HG02943 (cell line): ENCODE measurements around the gene TMEM139.
A peak's percentile ranks its signal among the peaks of the same experiment; 100 is the strongest.
"Not testable (repeated sequence)": the region's sequence is repeated elsewhere in the genome, so short reads cannot be mapped to it uniquely, and the experiment has no call there.

Experiments
- ATAC-seq: cut with Tn5 transposase; IDR thresholded peaks from one replicate; pipeline ENCODE4 v1.9.1; 2021; ENCODE audit warnings: mild to moderate bottlenecking, low read depth, moderate library complexity; ENCODE audit not compliant: unreplicated experiment

Gene TMEM139

DNA sequence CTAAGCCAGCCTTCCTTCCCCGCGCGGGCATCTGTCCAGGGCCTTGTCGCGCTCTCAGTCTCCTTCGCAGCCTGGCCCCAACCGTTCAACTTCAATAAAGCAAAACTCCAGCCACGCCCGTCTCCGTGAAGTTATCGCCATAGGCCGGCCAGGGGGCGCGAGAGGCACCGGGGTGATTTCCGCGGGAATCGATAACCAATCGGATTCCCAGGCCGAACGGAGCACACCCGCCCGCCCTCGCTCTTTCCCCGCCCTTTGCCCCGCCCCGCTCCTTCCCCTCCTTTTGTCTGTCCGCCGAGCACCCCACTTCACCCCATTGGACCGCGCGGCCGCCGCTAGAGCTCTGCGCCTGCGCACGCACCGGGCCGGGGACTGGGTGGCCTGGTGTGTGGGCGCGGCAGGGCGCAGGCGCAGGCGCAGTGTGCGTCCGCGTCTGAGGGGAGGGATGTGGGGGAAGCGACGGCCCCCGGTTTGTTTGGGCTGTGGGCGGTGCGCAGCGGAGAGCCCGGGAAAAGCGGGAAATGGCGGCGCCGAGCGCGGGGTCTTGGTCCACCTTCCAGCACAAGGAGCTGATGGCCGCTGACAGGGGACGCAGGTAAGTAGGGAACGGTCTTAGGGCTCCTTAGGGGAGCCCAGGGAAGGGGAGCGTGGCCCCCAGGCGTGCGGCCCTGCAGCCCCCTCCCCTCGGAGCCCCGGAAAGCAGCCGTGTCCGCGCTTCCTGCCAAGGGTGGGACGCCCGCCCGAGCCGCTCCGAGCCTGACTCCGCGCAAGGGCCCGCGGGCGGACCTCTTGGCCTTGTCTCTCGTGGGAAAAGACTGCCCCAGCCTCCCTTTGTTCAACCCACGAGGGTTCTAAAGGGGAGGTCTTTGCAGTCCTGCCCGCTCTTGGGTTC lies 3.4 kb downstream of the TMEM139 start, which contains the start of gene CASP2:
TSS of gene CASP2 (plus strand) at position 417 of the 892 bp plus-strand sequence. CDS start at position 522, 105 bp downstream.
- peak; percentile 87 for ATAC-seq

DNA sequence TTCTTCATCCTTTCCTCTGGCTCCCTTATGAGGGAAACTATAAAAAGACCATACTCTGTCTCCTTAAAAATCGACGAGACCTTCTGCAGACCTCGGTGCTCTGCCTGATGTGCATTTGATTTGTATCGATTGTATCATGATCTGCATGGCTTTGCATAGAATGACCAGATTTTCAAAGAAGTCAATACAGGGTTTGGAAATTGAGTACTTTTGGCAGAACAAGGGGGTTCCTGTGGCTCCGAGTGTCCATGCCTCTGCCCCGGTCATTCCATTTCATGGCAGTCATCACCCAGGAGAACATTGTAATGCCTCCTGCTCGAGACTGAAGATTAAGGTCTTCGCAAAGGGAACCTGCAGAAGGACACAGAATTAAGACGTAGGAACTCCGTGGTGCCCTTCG lies 4.1 kb downstream of the TMEM139 start:
- ATAC-seq = no peak

DNA sequence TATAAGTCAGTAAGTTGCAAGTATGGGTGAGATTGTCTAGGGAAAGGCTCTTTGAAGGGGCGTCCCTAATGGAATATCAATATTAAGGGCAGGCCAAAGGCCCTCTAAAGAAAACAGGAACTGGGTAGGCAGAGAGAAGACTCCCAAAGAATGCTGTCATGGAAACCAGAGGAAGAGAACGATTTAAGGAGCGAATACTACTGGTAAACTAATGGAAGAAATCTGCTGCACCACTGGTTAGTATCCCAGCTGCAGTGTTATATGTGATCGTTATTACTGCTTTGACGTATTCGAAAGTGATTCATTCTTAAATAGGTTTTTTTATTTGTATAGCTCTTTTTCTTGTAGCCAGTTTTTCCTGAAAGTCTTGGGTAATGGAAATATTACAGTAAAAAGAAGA lies 4.7 kb downstream of the TMEM139 start:
- no peak for ATAC-seq

DNA sequence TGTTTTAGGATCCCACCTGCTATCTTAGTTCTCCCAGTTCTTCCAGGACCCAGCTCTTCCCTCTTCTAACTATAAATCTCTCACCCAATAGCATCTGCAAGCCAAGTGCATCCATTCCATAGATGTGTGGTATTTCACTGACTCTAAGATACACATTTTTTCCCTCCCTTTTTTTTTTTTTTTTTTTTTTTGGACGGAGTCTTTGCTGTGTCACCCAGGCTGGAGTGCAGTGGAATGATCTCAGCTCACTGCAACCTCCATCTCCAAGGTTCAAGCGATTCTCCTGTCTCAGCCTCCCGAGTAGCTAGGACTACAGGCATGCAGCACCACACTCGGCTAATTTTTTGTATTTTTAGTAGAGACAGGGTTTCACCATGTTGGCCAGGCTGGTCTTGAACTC lies 5.1 kb downstream of the TMEM139 start:
- not testable (repeated sequence) for ATAC-seq

DNA sequence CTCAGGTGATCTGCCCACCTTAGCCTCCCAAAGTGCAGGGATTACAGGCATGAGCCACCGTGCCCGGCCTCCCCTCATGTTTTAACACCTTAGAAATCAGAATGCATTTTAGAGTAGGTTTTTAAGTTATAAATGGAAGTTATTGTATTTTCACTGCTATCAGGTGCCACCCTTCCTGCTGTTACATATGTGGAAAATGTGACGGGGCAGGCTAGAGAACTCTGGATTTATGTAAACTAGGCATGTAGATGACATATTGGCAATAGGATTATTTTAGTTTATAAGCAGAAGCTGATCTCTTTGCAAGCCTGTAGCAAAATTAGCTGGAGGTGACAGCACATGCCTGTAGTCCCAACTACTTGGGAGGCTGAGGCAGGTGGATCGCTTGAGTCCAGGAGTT lies 5.5 kb downstream of the TMEM139 start:
- no peak for ATAC-seq

DNA sequence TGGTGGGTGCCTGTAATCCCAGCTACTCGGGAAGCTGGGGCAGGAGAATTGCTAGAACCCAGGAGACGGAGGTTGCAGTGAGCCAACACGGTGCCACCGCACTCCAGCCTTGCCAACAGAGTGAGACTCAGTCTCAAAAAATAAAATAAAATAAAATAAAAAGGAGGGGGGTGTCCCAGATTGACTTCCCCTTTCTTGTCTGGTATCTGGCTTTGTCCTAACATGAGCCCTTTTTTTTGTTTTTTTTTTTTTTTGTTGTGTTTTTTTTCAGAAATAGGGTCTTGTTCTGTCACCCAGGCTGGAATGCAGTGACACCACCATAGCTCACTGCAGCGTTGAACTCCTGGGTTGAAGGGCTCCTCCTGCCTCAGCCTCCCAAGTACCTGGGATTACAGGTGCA lies 8.1 kb downstream of the TMEM139 start:
- ATAC-seq = no peak

DNA sequence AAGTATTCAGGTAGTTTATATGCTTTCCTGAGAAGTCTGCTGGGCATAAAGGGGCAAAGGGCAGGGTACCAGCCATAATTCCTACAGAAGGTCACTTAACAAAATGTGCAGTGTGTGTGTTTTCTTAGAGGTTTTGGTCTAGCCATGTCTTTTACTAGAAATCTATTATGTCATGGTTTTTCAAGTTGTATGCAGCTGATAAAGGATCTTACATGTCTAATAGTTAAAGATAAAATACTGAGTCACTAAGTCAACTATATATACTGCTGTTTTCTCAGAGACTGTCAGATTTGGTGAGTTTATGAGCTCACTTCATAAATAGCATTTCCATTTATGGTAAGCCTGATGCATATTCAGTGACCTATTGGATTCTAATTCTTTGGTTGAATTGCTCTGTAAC lies 11.1 kb downstream of the TMEM139 start:
- no peak for ATAC-seq

DNA sequence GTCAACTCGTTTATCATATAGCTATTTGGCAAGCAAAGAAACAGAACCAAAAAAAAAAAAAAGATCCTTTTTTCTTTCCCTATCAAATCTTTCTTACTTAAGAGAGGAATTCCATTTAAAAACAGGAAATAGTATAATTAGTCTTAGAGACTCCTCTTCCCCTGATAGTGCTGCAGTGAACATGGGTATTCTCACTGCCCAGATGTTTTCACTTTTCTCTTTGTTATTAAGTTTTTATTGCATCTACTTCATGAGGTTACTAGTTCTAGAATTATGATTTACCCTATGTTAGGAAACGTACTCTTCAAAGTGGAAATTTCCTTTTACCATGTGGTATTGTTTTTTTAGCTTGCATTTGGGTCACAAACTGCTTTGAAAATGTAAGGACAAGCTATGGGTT lies 11.9 kb downstream of the TMEM139 start:
- ATAC-seq = no peak

DNA sequence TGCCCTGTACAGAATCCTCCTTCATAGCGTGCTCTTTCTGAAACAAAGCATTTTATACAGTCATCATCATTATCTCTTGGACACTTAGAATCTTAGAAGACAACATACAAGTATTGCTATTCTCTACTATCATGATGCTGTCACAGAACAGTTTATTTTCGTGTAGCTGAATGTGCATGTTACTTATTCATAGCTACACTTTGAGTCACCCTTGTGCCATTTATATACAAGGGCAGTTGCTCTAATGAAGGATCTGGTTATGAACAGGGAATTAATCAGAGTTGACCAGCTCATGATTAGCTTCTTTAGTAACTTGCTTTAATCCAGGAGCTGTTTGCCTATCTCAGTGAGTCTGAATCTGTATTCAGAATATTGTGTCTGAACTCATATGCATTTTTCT lies 14.6 kb downstream of the TMEM139 start:
- no peak for ATAC-seq

DNA sequence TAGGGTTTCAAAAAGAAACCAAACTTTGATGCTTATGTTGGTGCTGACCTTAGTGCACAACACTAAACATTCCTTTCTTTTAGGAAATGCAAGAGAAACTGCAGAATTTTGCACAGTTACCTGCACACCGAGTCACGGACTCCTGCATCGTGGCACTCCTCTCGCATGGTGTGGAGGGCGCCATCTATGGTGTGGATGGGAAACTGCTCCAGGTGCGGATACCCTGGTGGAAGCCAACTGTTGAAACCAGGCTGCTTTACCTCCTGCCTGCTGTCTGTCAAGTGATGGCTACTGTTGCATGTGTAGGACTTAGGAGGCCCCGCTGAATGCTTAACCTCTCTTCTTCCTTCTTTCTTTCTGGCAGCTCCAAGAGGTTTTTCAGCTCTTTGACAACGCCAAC lies 15.1 kb downstream of the TMEM139 start:
- ATAC-seq = no peak

DNA sequence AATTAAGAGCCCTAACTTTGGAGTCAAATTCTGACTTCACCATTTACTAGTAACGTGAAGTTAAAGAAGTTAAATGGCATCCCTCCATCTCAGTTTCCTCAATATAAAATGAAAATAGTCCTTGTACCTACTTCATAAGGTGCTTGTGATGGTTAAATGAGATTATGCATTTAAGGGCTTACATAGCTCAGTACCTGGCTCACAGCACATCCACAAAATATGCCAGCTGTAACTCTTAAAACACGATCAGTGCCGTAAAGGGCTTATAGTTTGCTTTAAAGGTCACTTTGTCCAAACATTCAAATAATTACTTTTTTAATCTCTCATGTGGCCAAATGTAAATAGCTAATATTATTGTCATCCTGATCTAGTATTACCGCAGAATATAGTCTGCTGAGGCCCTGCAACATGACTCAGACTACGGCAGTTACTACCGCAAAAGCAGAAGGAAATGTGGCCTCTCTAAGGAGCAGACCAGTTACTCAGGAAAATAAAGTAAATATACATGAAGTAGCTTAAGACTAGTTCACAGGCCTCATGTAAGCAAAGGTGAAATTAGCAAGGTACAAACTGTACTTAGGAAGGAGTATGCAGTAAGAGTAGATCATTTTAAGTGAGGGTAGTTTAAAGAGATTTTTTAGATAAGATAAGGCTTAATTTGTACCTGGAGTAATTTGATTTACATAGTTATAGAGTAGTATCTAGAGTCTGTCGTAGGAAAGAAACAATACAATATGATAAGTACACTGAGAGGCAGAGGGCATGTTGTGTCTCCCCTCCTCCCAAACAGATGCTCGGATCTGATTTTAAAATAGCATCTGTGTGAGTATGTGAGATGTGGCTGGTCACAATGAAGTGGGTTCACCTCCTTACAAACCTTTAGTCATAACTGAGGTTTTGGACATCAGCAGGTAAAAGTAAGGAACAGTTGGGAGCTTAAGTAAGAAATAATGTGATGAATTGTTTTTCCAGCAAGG lies 16.5 kb downstream of the TMEM139 start:
- ATAC-seq = no peak

DNA sequence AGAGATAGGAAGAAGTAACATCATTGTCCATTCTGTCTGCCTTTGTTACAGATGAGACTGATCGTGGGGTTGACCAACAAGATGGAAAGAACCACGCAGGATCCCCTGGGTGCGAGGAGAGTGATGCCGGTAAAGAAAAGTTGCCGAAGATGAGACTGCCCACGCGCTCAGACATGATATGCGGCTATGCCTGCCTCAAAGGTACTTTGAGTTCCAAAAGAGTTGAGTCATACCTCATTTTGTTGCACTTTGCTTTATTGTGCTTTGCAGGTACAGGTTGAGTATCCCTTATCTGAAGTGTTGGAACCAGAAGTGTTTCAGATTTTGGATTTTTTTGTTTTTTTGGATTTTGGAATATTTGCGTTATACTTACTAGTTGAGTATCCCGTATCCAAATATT lies 19.0 kb downstream of the TMEM139 start:
- no peak for ATAC-seq

DNA sequence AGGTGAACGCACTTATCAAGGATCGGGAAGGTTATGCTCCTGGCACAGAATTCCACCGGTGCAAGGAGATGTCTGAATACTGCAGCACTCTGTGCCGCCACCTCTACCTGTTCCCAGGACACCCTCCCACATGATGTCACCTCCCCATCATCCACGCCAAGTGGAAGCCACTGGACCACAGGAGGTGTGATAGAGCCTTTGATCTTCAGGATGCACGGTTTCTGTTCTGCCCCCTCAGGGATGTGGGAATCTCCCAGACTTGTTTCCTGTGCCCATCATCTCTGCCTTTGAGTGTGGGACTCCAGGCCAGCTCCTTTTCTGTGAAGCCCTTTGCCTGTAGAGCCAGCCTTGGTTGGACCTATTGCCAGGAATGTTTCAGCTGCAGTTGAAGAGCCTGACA lies 20.2 kb downstream of the TMEM139 start:
- ATAC-seq = no peak

DNA sequence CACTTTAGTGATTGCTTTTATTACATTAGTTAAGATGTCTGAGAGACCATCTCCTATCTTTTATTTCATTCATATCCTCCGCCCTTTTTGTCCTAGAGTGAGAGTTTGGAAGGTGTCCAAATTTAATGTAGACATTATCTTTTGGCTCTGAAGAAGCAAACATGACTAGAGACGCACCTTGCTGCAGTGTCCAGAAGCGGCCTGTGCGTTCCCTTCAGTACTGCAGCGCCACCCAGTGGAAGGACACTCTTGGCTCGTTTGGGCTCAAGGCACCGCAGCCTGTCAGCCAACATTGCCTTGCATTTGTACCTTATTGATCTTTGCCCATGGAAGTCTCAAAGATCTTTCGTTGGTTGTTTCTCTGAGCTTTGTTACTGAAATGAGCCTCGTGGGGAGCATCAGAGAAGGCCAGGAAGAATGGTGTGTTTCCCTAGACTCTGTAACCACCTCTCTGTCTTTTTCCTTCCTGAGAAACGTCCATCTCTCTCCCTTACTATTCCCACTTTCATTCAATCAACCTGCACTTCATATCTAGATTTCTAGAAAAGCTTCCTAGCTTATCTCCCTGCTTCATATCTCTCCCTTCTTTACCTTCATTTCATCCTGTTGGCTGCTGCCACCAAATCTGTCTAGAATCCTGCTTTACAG lies 20.8 kb downstream of the TMEM139 start:
- no peak for ATAC-seq

DNA sequence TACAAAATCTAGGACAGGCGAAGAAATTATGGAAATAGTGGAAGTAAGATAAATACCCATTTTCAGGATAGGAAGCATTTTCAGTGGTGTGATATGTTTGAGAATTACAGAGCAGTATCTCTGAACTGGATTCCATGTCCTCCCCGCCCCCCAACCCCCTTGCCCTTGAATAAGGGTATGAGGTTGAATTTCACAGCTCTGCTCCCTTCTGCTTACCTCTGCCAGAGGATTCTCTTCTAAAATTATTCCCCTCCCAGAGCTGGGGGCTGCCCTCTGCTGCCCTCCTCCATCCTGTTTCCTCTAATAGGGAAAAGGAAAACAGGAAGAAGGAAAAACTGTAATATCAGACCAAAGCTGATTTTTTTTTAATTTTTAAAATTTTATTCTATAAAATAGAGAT lies 23.9 kb downstream of the TMEM139 start:
- no peak for ATAC-seq

DNA sequence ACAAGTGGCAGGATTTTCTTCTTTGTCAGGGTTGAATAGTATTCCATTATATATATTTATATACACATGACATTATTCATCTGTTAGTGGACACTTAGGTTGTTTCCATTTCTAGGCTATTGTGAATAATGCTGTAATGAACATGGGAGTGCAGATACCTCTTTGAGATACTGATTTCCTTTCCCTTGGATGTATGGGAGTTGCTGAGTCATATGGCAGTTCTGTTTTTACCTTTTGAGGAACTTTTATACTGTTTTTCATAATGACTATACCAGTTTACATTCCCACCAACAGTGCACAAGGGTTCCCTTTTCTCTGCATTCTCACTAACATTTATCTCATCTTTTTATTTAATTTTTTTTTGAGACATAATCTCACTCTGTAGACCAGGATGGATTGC lies 29.4 kb downstream of the TMEM139 start:
- ATAC-seq = no peak

DNA sequence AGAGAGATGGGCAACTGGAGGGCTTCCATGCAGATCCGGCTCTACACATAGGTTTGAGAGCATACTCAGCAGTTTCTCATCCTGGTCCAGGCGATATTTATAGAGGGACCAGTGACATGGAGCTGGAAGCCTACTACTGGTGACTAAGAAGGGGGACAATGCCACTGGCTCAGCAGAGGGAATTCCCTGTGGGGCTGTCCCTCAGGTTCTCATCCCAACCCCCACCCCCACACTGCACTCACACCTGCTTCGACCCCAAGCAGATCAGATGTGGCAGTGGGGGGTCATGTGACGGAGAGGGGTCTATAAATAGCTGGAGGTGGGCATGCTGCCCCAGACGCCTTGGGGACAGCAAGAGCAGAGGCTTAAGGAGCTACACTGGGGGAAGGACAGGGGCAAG lies 31.0 kb downstream of the TMEM139 start, which contains the start of gene CLCN1:
TSS of gene CLCN1 (plus strand) at position 336 of the 400 bp plus-strand sequence. CDS start 102 bp downstream, outside the sequence.
- ATAC-seq = no peak

DNA sequence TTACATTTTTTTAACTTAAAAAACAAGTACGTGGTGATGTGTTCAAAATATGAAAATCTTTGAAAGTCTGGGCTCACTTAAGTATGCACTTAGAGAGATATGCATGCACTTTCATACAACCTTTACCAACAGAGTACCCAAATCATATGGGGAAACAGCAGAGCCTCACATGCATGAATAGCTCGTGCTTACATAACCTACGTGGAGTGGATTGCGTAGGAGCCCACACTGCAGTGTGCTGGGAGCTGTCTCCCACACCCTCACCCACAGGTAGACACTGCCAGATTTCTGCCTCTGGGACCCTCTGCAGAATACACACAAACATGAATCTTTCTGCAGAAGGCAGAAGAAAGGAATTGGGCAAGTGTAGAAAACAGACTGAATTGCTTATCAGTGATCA lies 31.7 kb downstream of the TMEM139 start:
- no peak for ATAC-seq

DNA sequence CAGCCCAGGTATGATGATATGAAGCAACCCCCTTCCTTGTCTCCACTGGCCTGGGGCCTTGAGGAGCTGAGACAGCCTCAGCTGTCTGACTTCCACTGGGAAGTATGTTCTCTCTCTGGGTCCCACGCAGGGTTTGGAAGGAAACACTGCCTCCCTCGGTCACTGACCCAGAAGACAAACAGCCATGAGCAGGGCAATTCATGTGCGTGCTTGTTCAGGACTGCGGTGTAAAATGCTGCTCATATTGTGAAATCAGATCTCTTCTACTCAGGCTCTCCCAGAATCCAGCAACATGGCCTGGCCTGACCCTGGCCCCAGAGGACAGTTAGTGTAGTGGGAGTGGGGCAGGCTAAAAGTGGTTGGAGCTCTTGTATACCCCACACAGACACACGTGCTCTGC lies 33.9 kb downstream of the TMEM139 start:
- ATAC-seq = no peak

DNA sequence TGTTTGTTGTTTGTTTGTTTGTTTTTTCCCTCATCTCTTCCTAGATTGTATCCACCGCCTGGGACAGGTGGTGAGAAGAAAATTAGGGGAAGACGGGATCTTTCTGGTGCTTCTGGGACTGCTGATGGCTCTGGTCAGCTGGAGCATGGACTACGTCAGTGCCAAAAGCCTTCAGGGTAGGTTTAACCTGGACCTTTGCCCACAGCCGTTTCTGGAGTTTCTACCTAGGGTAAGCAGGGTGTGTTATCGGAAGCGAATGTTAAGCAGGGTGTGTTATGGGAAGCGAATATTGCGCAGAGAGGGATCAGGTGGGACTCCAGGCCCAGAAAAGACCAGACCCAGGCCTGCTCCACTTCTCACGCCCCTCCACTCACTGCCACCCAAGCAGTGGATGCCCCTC lies 35.9 kb downstream of the TMEM139 start:
- no peak for ATAC-seq

DNA sequence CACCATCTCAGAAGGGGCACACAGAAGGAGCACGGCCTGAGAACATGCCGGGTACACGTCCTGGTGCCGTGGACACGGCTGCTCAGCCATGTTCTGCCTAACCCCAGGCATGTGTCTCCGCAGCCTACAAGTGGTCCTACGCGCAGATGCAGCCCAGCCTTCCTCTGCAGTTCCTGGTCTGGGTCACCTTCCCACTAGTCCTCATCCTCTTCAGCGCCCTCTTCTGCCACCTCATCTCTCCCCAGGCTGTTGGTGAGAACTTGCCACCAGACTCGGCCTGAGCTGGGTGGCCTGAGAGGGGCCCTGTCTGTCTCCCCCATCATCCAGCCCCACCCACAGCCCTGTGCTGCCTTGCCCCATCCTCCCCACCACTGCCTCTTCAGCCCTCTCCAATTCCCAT lies 36.5 kb downstream of the TMEM139 start:
- no peak for ATAC-seq
